Natural killer cell (primary cell): ENCODE results near the gene GFRA1. TPM values are rescaled to one million over a fixed set of nuclear protein-coding genes. Genes with fewer than 3 reads are reported as not detected.

Experiments used
- ATAC-seq, 3 donors: fragments of 150-1000 bp in 2 of 3; fragments of 200-7000 bp in 1 of 3; cut with Tn5 transposase; 1 replicate in 1 of 3; 2 replicates in 2 of 3; pipeline ENCODE4 v1.10.0; 2021; ENCODE audit warnings: mild to moderate bottlenecking in 2 of 3, moderate library complexity in 2 of 3
- DNase-seq, 2 donors: peaks; one replicate each; pipeline versions ENCODE4 v3.0.0 to v3.0.0-alpha.2; 2013 to 2021; ENCODE audit warnings: mixed read lengths in 1 of 2
- H3K27ac ChIP-seq: one replicate; pipeline ENCODE4 v1.5.1; 2013; ENCODE audit warnings: mild to moderate bottlenecking, low read length
- H3K27me3 ChIP-seq: one replicate; pipeline ENCODE4 v1.6.1; 2013; ENCODE audit warnings: low read length; ENCODE audit not compliant: control insufficient read depth, insufficient read depth
- H3K36me3 ChIP-seq: one replicate; pipeline ENCODE4 v1.6.1; 2013; ENCODE audit warnings: low read length; ENCODE audit not compliant: control insufficient read depth, insufficient read depth
- H3K4me1 ChIP-seq: one replicate; pipeline ENCODE4 v1.6.1; 2013; ENCODE audit warnings: low read length; ENCODE audit not compliant: control insufficient read depth, insufficient read depth
- H3K4me3 ChIP-seq: one replicate; pipeline ENCODE4 v1.5.1; 2013; ENCODE audit warnings: low read length
- H3K9me3 ChIP-seq: one replicate; pipeline ENCODE4 v1.6.1; 2013; ENCODE audit warnings: low read length; ENCODE audit not compliant: control insufficient read depth, insufficient read depth
- H3K27ac Mint-ChIP-seq, 2 donors: one replicate each; pipeline ENCODE4 v1.8.0; 2022; ENCODE audit warnings: mild to moderate bottlenecking in 2 of 2, mixed read lengths in 2 of 2, moderate library complexity in 1 of 2
- H3K27me3 Mint-ChIP-seq, 2 donors: one replicate each; pipeline ENCODE4 v1.8.0; 2022; ENCODE audit warnings: low read depth in 2 of 2, mixed read lengths in 2 of 2
- H3K36me3 Mint-ChIP-seq: one replicate; pipeline ENCODE4 v1.8.0; 2022; ENCODE audit warnings: mixed read lengths
- H3K4me1 Mint-ChIP-seq, 2 donors: one replicate each; pipeline ENCODE4 v1.8.0; 2022; ENCODE audit warnings: mixed read lengths in 2 of 2
- H3K4me3 Mint-ChIP-seq: one replicate; pipeline ENCODE4 v1.8.0; 2022; ENCODE audit warnings: mild to moderate bottlenecking, moderate library complexity, mixed read lengths
- H3K9me3 Mint-ChIP-seq, 2 donors: one replicate each; pipeline ENCODE4 v1.8.0; 2022; ENCODE audit warnings: mixed read lengths in 2 of 2
- WGBS: methylation state at CpG from one replicate; pipeline ENCODE4 v1.1.7; 2013; ENCODE audit warnings: missing lambda C conversion rate; ENCODE audit not compliant: insufficient coverage; 5-methylcytosine and 5-hydroxymethylcytosine counted together
- intact Hi-C: fragments of 100-400 bp; cut with micrococcal nuclease; formaldehyde crosslinking; loops from one replicate; pipeline ENCODE4 v1.14.2; 2022
- total RNA-seq, 4 donors: library from RNA; stranded (reverse); fragments of 120-200 nt in 1 of 4; gene quantifications; one replicate each; pipeline versions ENCODE4 v1.2.3 to v1.2.4, GENCODE V29; 2013 to 2022
- TF ChIP-seq, protein P1 (sequence below): fragments of 200-600 bp; IDR thresholded peaks from one replicate; pipeline ENCODE4 v1.8.0; 2022; ENCODE audit warnings: antibody characterized with exemption

GFRA1 gene
- total RNA-seq, 3 donors from 2014 or later (not counting 1 experiment from before 2014, with no cell fraction given): not detected

DNA sequence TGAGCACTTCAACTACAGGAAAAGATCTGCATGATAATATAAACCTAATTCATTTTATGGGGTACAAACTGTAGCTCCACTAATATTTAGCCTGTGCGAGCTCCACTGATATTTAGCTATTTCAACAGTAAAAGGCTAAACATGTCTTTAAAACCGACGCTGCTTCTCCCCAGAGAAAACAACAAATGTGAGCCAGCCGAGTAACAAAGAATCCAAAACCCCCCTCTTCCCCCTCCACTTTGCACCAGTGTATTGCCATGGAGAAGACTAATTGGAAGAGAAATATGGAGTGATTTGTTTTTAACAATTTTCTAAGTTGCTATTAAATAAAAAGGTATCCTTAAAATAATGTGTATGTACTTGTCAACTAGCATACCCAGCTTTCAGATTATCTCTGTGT is 136.7 kb downstream of the GFRA1 start:
- Mint-ChIP-seq H3K27ac (no peak overlapping the region), H3K9me3 (peaks cover 2 to 5% of the 10 kb centered on the region in 2 donors), H3K4me1 (no peaks in the 10 kb centered on the region), H3K4me3 (no peak overlapping the region), H3K36me3 (no peaks in the 10 kb centered on the region), H3K27me3 (no peaks in the 10 kb centered on the region)
- H3K27me3 ChIP-seq: no peaks in the 10 kb centered on the region
- intact Hi-C loops: no loop called here
- peaks cover 4% of the 10 kb centered on the region for H3K9me3 ChIP-seq
- no peaks in the 10 kb centered on the region for H3K36me3 ChIP-seq
- no peak for DNase-seq
- H3K27ac ChIP-seq: no peak overlapping the region
- no peak for ATAC-seq
- no peak overlapping the region for H3K4me3 ChIP-seq
- TF ChIP-seq, protein P1, sequence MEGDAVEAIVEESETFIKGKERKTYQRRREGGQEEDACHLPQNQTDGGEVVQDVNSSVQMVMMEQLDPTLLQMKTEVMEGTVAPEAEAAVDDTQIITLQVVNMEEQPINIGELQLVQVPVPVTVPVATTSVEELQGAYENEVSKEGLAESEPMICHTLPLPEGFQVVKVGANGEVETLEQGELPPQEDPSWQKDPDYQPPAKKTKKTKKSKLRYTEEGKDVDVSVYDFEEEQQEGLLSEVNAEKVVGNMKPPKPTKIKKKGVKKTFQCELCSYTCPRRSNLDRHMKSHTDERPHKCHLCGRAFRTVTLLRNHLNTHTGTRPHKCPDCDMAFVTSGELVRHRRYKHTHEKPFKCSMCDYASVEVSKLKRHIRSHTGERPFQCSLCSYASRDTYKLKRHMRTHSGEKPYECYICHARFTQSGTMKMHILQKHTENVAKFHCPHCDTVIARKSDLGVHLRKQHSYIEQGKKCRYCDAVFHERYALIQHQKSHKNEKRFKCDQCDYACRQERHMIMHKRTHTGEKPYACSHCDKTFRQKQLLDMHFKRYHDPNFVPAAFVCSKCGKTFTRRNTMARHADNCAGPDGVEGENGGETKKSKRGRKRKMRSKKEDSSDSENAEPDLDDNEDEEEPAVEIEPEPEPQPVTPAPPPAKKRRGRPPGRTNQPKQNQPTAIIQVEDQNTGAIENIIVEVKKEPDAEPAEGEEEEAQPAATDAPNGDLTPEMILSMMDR: no peak
- no peaks in the 10 kb centered on the region for H3K4me1 ChIP-seq
- 96% methylated on average over 4 of the region's 4 CpGs for WGBS

DNA sequence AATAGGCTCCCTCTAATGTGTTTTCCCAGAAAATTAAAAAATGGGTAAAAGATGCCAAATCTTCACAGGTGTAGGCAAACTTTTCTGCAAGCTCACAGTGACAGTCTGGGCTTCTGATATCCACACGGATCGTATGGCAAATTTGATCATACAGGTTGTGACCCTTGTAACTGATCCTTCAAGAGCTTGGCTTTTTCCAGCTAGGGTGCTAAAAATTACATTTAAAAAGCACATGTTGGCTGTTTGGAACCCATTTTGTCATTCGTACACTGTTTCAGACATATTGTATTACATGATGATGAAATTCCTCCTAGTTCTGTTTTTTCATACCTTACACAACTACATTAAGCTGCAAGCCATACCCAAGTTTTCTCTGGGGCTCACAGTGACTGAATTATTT is 138.7 kb downstream of the GFRA1 start:
- H3K36me3 Mint-ChIP-seq: no peaks in the 10 kb centered on the region
- intact Hi-C loops: no loop called here
- H3K36me3 ChIP-seq: no peaks in the 10 kb centered on the region
- H3K27ac Mint-ChIP-seq: no peak overlapping the region
- H3K4me1 Mint-ChIP-seq: no peaks in the 10 kb centered on the region
- H3K4me3 Mint-ChIP-seq: no peak overlapping the region
- H3K9me3 ChIP-seq: peaks cover under 1% of the 10 kb centered on the region
- peaks cover 0 to 2% of the 10 kb centered on the region in 2 donors for H3K9me3 Mint-ChIP-seq
- no peaks in the 10 kb centered on the region for H3K27me3 ChIP-seq
- ATAC-seq: no peak
- 94% methylated on average over 3 of the region's 3 CpGs for WGBS
- H3K27me3 Mint-ChIP-seq: no peaks in the 10 kb centered on the region
- no peak overlapping the region for H3K27ac ChIP-seq
- H3K4me1 ChIP-seq: no peaks in the 10 kb centered on the region
- TF ChIP-seq, protein P1: no peak
- H3K4me3 ChIP-seq: no peak overlapping the region
- no peak for DNase-seq

GRCh38 chr10:116133634-116134033 is 139.4 kb downstream of the GFRA1 start:
- DNase-seq (no peak), ATAC-seq (no peak)
- Mint-ChIP-seq H3K4me3 (no peak overlapping the region), H3K27me3 (no peaks in the 10 kb centered on the region), H3K9me3 (peaks cover 0 to 3% of the 10 kb centered on the region in 2 donors), H3K27ac (no peak overlapping the region), H3K36me3 (no peaks in the 10 kb centered on the region), H3K4me1 (no peaks in the 10 kb centered on the region)
- Histone ChIP-seq H3K9me3 (no peaks in the 10 kb centered on the region), H3K4me1 (no peaks in the 10 kb centered on the region), H3K36me3 (no peaks in the 10 kb centered on the region), H3K27me3 (no peaks in the 10 kb centered on the region), H3K27ac (no peak overlapping the region), H3K4me3 (no peak overlapping the region)
- WGBS: 74% methylated on average over 6 of the region's 7 CpGs
- intact Hi-C loops: no loop called here
- TF ChIP-seq, protein P1: no peak

DNA sequence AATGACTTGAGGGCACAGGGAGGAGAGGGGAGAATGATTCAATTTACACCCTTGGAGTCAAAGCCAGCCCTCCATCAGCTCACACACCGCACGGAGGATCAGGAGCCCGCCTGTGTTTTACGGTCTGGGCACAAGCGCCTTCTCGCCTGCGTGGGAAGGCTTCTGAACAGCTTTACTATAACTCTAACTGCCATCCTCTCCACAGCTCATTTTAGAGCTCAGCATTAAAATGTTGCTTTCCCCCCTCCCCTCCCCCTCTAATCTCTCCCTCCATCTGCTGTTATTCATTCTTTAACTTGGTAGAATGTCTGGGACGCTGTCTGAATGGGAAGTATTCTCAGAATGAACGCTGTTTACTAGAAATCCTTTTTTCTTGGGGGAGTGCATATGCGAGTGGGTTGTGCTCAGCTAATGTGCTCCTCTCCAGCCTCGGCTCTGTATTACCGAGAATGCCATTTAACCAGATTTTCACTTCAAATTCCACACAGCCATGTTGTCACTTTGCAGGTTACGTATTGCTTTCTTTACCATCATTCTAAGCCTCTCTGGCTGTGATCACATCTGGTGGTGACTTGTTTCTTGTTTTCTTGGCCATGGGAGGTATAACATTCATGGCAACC is 140.1 kb downstream of the GFRA1 start:
- no peak for ATAC-seq
- intact Hi-C loops: no loop called here

More for the DNA sequence above, 140.1 kb downstream of the GFRA1 start:
- TF ChIP-seq, protein P1: no peak
- no peaks in the 10 kb centered on the region for H3K27me3 ChIP-seq
- H3K4me1 ChIP-seq: no peaks in the 10 kb centered on the region
- peaks cover 0 to 2% of the 10 kb centered on the region in 2 donors for H3K9me3 Mint-ChIP-seq
- no peak overlapping the region for H3K4me3 Mint-ChIP-seq
- H3K36me3 Mint-ChIP-seq: no peaks in the 10 kb centered on the region
- no peaks in the 10 kb centered on the region for H3K9me3 ChIP-seq
- no peaks in the 10 kb centered on the region for H3K27me3 Mint-ChIP-seq
- no peak overlapping the region for H3K27ac Mint-ChIP-seq
- no peaks in the 10 kb centered on the region for H3K36me3 ChIP-seq
- no peak for DNase-seq
- 51% methylated on average over 12 of the region's 13 CpGs for WGBS
- no peak overlapping the region for H3K4me3 ChIP-seq
- H3K4me1 Mint-ChIP-seq: no peaks in the 10 kb centered on the region
- H3K27ac ChIP-seq: no peak overlapping the region
